GM19372 (cell line): ENCODE measurements around the gene ELMO1.

Experiments
- ATAC-seq: cut with Tn5 transposase; IDR thresholded peaks from one replicate; pipeline ENCODE4 v1.9.1; 2021; ENCODE audit warnings: mild to moderate bottlenecking, low read depth, moderate library complexity; ENCODE audit not compliant: unreplicated experiment

Gene ELMO1

GRCh38 chr7:37201876-37202198 is 246.8 kb downstream of the ELMO1 start:
- no peak for ATAC-seq

DNA sequence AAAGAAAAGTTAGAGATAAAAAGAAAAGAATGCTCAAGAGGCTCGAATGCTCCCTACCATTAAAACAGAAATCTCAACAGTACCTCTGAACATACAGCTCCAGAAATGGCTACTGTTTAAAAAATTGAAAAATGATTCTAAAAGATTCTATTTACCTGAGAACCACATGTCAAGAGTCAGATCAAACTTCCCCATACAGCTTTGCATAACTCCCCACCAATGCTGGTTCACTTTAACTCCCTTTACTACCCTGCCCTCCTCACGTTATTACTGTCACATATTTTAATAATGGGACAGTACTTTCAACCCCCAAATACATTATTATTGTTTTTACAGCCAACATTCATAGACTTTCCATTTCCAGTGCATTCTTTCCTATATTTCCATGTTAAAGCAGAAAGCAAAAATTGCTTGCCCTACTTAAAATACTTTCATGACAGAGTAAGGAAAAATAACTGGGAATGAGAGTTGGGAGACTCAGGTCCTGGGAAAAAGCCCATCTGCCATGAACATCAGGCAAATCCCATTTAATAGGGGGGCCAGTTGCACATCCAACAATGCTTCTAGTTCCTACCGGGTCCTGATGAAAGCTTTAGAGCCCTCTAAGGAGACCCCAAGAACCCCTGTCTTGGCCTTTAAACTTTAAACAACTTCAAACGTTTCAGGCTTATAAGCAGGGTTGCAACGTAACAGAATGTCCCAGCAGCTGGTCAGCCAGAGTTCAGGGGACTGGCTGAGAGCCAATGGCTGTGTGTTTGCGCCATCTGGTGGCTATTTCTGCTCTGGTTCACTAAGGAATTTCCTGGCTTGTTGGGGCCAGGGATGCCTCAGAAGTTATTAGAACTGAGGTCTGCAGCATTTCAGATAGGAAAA is 247.4 kb downstream of the ELMO1 start:
- ATAC-seq, result peak; percentile 71

DNA sequence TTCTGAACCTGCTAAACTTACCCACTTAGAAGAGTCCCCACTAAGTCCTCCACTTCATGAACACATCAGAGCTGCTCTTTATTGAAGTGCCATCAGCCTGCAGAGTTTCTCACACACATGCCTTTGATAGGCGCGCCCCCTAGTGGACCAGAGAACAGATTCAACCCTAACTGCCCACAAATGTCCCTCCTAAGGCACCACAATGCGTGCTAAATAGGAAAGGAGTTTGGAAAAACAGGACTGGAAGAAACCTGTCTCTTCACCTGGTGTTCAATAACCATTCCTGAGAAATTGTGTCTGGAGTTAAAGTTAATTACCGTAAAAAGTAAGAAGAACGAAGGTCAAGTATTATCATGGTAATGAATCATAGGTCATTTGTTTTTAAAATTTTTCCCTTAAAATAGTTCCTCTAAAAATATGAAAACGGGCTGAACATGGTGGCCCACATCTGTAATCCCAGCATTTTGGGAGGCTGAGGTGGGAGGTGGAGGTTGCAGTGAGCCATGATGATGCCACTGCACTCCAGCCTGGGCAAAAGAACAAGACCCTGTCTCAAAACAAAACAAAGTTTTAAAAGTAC is 249.7 kb downstream of the ELMO1 start:
- ATAC-seq, result no peak

DNA sequence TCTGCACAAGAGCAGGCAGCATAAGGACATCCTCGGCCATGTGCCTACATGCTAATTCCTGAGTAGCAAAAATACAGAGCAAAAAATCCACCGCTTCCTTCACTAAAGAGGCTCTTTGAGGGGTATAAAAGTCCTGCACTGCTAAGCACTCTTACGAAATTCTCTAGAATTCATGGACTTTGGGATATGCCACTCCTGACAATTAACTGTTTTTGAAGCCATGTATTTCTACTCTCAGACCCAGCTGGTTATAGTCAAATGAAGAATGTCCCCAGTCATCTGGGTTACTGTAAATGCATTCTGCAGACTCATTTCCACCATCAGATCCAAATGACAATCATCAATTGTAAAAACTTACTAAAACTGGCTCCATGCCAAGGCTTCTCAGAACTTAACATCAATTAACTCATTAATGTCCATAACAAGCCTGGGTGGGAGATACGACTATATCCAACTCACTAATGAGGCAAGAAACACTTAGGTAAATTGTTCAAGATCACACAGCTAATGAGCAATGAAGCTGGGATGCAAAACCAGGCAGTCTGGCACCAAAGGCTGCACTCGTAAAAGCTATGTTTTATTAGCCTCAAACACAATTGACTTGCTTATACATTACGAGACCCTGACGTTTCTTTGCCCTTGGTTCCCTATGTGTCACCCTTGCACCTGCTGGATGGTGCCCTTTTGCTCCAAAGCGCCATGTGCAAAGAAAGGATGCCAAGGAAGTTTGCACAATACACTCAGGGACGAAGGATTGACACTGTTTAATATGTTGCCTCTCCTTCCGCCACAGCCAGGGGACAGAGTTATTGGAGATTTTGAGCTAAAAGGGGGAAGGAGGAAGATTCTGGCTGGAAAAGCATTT is 250.4 kb downstream of the ELMO1 start:
- no peak for ATAC-seq

- ATAC-seq, result no peak
Observed at GRCh38 chr7:37197108-37197507, 251.6 kb downstream of the ELMO1 start.

- no peak for ATAC-seq
Observed at GRCh38 chr7:37196676-37197075, 252.0 kb downstream of the ELMO1 start.

DNA sequence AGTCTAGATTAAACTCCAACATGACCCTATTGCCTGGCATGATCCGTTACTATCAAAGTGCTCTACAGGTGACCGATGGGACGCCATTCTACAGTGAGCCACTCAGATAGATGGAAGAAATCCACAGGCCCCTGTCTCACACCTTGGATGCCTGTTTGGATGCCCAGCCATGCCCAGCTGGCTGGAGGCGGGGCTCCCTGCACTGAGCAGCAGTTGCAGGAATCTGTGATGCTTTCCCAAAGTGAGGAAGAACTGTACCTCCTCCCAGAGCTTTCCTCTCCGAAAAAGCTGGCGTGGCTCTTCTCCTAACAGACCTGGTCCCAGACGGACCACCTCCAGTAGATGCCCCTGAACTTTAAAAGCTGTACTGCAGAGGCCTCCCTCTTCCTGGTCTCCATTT is 253.3 kb downstream of the ELMO1 start:
- no peak for ATAC-seq

- ATAC-seq, result no peak
Observed at GRCh38 chr7:37194943-37195342, 253.7 kb downstream of the ELMO1 start.

- no peak for ATAC-seq
Observed at GRCh38 chr7:37193775-37194135, 254.9 kb downstream of the ELMO1 start.

GRCh38 chr7:37193087-37193774 is 255.4 kb downstream of the ELMO1 start:
- no peak for ATAC-seq

DNA sequence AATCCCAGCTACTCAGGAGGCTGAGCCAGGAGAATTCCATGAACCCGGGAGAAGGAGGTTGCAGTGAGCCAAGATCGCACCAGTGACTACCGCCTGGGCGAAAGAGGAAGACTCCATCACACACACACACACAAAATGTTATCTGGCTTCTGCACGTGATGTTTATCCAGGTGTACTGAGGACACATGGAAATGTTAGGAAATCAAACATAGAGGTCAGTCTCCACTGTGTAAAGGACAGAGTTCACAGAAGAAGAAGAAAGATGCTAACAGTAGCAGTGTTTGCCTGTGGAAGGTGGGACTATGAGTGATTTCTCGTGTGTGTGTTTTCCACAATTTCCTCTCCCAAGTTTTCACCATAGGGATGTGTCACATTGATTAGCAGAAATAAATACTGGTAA is 256.9 kb downstream of the ELMO1 start:
- ATAC-seq, result no peak

DNA sequence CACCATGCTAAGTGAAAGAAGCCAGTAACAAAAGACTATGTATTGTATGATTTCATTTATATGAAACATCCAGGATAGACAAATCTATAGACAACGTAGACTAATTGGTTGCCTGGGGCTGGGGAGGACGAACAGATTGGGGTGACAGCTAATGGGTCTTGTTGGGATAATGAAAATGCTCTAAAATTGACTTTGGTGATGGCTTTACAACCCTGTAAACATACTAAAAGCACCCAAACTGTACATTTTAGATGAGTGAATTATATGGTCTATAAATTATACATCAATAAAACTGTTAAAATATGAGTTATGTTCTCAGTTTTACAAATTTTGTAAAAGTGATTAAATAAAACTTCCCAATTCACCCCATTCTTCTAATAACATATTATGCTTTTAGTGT is 261.5 kb downstream of the ELMO1 start:
- no peak for ATAC-seq

- ATAC-seq, result no peak
Observed at GRCh38 chr7:37186753-37187152, 261.9 kb downstream of the ELMO1 start.

- ATAC-seq, result no peak
Observed at GRCh38 chr7:37181550-37181932, 267.1 kb downstream of the ELMO1 start.

DNA sequence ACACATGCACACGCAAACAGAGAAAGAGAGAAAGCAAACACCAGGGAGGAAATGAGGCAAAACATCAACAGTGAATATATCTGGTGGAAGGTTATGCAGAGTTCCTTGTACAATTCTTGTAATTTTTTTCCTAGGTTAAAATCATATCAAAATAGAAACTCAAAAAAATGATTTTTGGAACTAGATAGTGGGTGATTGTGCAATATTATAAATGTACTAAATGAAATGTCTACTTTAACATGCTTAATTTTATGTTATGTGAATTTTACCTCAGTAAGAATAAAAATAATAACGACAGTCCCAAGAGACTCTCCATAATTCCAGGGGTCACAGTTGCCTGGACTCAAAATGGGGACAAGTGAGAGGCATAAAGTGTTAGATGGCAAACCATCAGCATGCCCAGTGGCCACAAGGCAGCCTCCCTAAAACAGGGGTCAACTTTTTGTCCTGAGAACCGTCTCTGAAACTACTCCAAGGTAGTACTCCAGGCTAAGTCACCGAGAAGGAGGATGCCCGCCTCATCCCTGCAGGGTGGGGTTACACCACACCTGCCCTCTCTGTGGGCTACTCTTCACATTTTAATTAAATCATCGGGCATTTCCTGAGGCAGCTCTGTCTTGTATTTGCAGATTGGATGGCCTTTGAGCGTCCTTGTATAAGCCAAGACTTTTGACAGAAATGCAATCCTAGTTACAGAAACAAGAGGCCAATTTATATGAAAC is 267.7 kb downstream of the ELMO1 start:
- no peak for ATAC-seq

DNA sequence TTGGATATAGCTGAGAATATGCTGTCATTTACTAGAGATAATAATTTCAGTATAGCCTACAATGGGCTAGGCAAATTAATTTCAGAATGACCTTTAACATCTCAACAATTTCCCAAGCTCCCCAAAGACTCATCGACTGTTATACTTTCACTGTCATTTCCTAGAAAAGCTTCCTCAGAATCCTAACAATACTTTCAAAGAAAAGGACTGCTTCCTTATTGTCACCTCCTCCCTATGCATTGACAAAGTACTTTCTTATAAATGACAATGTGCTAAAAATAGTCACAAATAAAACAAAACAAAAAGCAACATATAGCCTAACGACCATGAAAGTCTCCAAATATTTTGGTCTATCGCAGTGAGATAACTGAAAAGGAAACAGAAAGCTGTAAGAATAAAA is 272.6 kb downstream of the ELMO1 start:
- ATAC-seq, result no peak

DNA sequence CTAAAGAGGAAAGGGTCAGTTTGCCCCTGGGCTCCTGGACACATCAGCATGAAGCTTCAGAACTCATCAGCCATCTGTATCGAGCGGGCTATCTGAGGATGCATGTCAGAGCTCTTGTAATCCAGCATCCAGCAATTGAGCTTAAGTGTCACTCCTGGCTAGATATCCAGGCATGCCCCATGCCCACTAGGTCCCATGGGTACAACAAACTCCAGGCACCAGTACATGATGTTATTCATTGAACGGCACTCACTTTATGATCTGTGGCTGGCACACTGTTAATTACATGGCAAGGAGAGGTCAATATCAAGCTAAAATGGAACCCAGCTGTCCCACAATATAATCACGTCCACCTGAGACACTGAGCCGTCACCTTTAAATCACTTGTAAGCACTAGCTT is 274.2 kb downstream of the ELMO1 start:
- no peak for ATAC-seq

- no peak for ATAC-seq
Observed at GRCh38 chr7:37173670-37174069, 275.0 kb downstream of the ELMO1 start.

DNA sequence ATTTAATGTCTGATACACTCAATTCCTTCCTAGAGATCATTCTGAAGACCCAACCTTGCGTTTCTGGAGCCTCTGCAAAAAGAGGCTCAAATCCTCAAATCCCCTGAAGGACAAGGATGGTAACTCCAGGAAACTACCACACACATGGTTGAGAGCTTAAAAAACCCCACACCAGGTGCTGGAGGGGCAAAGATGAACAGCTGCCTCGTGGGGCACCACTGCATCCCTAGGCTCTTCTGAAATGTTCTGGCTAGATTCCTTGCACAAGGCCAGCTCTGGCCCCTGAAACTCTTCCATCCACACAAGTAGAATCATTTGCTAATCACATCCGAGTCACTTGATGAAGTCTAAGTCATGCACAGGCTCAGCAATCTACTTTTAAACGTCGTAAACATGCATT is 286.6 kb downstream of the ELMO1 start:
- ATAC-seq, result no peak

- ATAC-seq, result no peak
Observed at GRCh38 chr7:37160656-37161055, 288.0 kb downstream of the ELMO1 start.
